H1 (cell line): ENCODE data around the gene CRY1. TPM values are rescaled to one million over a fixed set of nuclear protein-coding genes. Genes with fewer than 3 reads are reported as not detected.

Source experiments
- CREB1 ChIP-seq: IDR thresholded peaks from 2 replicates; pipeline ENCODE4 v1.6.1; 2012; ENCODE audit warnings: inconsistent platforms
- E2F6 ChIP-seq: IDR thresholded peaks from 2 replicates; pipeline ENCODE4 v1.6.1; 2012; ENCODE audit warnings: inconsistent platforms
- NRF1 ChIP-seq: IDR thresholded peaks from 2 replicates; pipeline ENCODE4 v1.6.1; 2011; ENCODE audit warnings: mild to moderate bottlenecking, low read depth, low read length, improper control_type of control experiment
- polyA plus RNA-seq, 7 experiments: library from polyadenylated mRNA; depleted of rRNA in 3 of 7; stranded (reverse) in 5 of 7; unstranded in 2 of 7; fragments of >200 nt in 5 of 7; fragments of 200-250 nt in 2 of 7; gene quantifications; 1 replicate in 5 of 7; 2 replicates in 1 of 7; 4 replicates in 1 of 7; pipeline versions ENCODE4 v1.2.1 to v1.2.3, GENCODE V29; 2011 to 2013; ENCODE audit warnings: missing spikeins in 2 of 7, mixed read lengths in 2 of 7
- total RNA-seq: library from RNA; stranded (reverse); fragmentation: NEBNext Ultra II Directional; extraction: Animal tissue kit (Norgen Biotek cat#: 25700); gene quantifications from 2 replicates; pipeline ENCODE4 v1.2.1, GENCODE V29; 2021

CRY1 gene
- total and polyA plus RNA-seq, 2 of the 8 experiments (the other 6 are each of a cell fraction or from before 2014, with no cell fraction given): 13.6 to 25.1 TPM

GRCh38 chr12:107096571-107096970 is 3.2 kb upstream of the CRY1 start (continued):
- TF ChIP-seq E2F6 (no peak), NRF1 (no peak), CREB1 (no peak)
